IMR-90 (cell line): ENCODE results near the gene GRIN1. TPM values are rescaled to one million over a fixed set of nuclear protein-coding genes. Genes with fewer than 3 reads are reported as not detected.

Source experiments
- ATAC-seq: fragments of 200-7000 bp; cut with Tn5 transposase; 2 replicates; pipeline ENCODE4 v1.9.1; 2020; ENCODE audit warnings: low read depth, mild to moderate bottlenecking, moderate library complexity
- BruUV-seq: library from RNA; stranded (reverse); fragments of 400-500 nt; replicated peaks from 2 replicates; lab custom pipeline; 2021; lab: Mats Ljungman, UMichigan
- CTCF ChIA-PET: fragments of 300-600 bp; formaldehyde crosslinking; extraction: SDS; loops from one replicate; lab custom pipeline; 2021; ENCODE audit warnings: antibody characterized with exemption; lab: Yijun Ruan, JAX
- POLR2A ChIA-PET: fragments of 300-600 bp; sonication (Branson Sonifier 250); formaldehyde crosslinking; loops from one replicate; lab custom pipeline; 2022; ENCODE audit warnings: antibody characterized with exemption; ENCODE audit not compliant: unreplicated experiment; lab: Charles Lee
- DNase-seq: peaks from one replicate; pipeline ENCODE4 v3.0.0; 2013
- H2AFZ ChIP-seq: replicated peaks from 2 replicates; pipeline ENCODE3; 2013; ENCODE audit warnings: low read length, mild to moderate bottlenecking; ENCODE audit not compliant: poor library complexity
- H2AK5ac ChIP-seq: 2 replicates; pipeline ENCODE4 v1.6.1; 2013; ENCODE audit warnings: low read depth, low read length, inconsistent platforms
- H2AK9ac ChIP-seq: replicated peaks from 2 replicates; pipeline ENCODE3; 2013; ENCODE audit warnings: mild to moderate bottlenecking, low read depth, low read length, moderate library complexity; ENCODE audit not compliant: poor library complexity
- H2BK120ac ChIP-seq: 2 replicates; pipeline ENCODE4 v1.6.1; 2013; ENCODE audit warnings: low read depth, low read length, inconsistent platforms
- H2BK15ac ChIP-seq: 3 replicates; pipeline ENCODE4 v1.6.1; 2013; ENCODE audit warnings: low read depth, low read length, inconsistent platforms
- H2BK20ac ChIP-seq: 2 replicates; pipeline ENCODE4 v1.6.1; 2013; ENCODE audit warnings: low read depth, mild to moderate bottlenecking, inconsistent platforms, low read length, moderate library complexity
- H2BK5ac ChIP-seq: 2 replicates; pipeline ENCODE4 v1.6.1; 2013; ENCODE audit warnings: mild to moderate bottlenecking, low read depth, low read length, inconsistent platforms; ENCODE audit not compliant: poor library complexity, severe bottlenecking
- H3K14ac ChIP-seq: replicated peaks from 2 replicates; pipeline ENCODE4 v1.6.1; 2013; ENCODE audit warnings: low read depth, low read length, inconsistent platforms
- H3K18ac ChIP-seq: 2 replicates; pipeline ENCODE4 v1.6.1; 2013; ENCODE audit warnings: low read depth, low read length, control low read depth
- H3K23ac ChIP-seq: 2 replicates; pipeline ENCODE4 v1.6.1; 2013; ENCODE audit warnings: low read depth, low read length, inconsistent platforms
- H3K27ac ChIP-seq: 2 replicates; pipeline ENCODE4 v1.5.1; 2013; ENCODE audit warnings: mild to moderate bottlenecking, control low read depth, low read length; ENCODE audit not compliant: insufficient read depth
- H3K27me3 ChIP-seq: 2 replicates; pipeline ENCODE4 v1.6.1; 2013; ENCODE audit warnings: low read length; ENCODE audit not compliant: control insufficient read depth, insufficient read depth
- H3K36me3 ChIP-seq: 2 replicates; pipeline ENCODE4 v1.6.1; 2013; ENCODE audit warnings: low read length, mixed read lengths; ENCODE audit not compliant: control insufficient read depth, insufficient read depth
- H3K4ac ChIP-seq: 2 replicates; pipeline ENCODE4 v1.6.1; 2013; ENCODE audit warnings: low read depth, low read length, inconsistent platforms
- H3K4me1 ChIP-seq: 2 replicates; pipeline ENCODE4 v1.6.1; 2013; ENCODE audit warnings: low read length, mixed read lengths; ENCODE audit not compliant: control insufficient read depth, insufficient read depth
- H3K4me2 ChIP-seq: 2 replicates; pipeline ENCODE4 v1.6.1; 2013; ENCODE audit warnings: low read depth, mild to moderate bottlenecking, control low read depth, low read length, moderate library complexity
- H3K4me3 ChIP-seq: 2 replicates; pipeline ENCODE4 v1.5.1; 2013; ENCODE audit warnings: low read depth, mild to moderate bottlenecking, control low read depth, low read length, moderate library complexity; ENCODE audit not compliant: insufficient read depth
- H3K56ac ChIP-seq: 2 replicates; pipeline ENCODE4 v1.6.1; 2013; ENCODE audit warnings: low read length, inconsistent platforms; ENCODE audit not compliant: insufficient read depth; ENCODE audit errors: extremely low read depth
- H3K79me1 ChIP-seq, 2 experiments: 2 replicates each; pipeline ENCODE4 v1.6.1; 2013; ENCODE audit warnings: low read length in 2 of 2, inconsistent platforms in 1 of 2, low read depth in 1 of 2
- H3K9ac ChIP-seq: 2 replicates; pipeline ENCODE4 v1.6.1; 2013; ENCODE audit warnings: low read depth, low read length, control low read depth
- H3K9me1 ChIP-seq: 2 replicates; pipeline ENCODE4 v1.6.1; 2013; ENCODE audit warnings: low read length, inconsistent platforms; ENCODE audit not compliant: insufficient read depth
- H3K9me3 ChIP-seq: 2 replicates; pipeline ENCODE4 v1.6.1; 2013; ENCODE audit warnings: low read length; ENCODE audit not compliant: control insufficient read depth, insufficient read depth
- H4K20me1 ChIP-seq: 2 replicates; pipeline ENCODE4 v1.6.1; 2013; ENCODE audit warnings: low read length, inconsistent platforms; ENCODE audit not compliant: insufficient read depth
- H4K5ac ChIP-seq: 2 replicates; pipeline ENCODE4 v1.6.1; 2013; ENCODE audit warnings: mild to moderate bottlenecking, low read depth, low read length, control low read depth
- H4K8ac ChIP-seq, 2 experiments: 2 replicates each; pipeline ENCODE4 v1.6.1; 2013; ENCODE audit warnings: low read depth in 2 of 2, low read length in 2 of 2, control low read depth in 1 of 2, inconsistent platforms in 1 of 2
- H4K91ac ChIP-seq: 2 replicates; pipeline ENCODE4 v1.6.1; 2013; ENCODE audit warnings: low read depth, low read length, inconsistent platforms; ENCODE audit not compliant: insufficient read depth
- SMC3 ChIP-seq: fragments of 150-350 bp; IDR thresholded peaks from 2 replicates; pipeline ENCODE4 v1.6.1; 2016; ENCODE audit warnings: low read depth, mild to moderate bottlenecking, antibody characterized with exemption, low read length, moderate library complexity
- WGBS, 2 experiments: methylation state at CpG; one replicate each; pipeline versions ENCODE4 v1.1.5 to v1.1.7; 2013; ENCODE audit warnings: missing lambda C conversion rate in 2 of 2; ENCODE audit not compliant: insufficient read length in 1 of 2; ENCODE audit errors: extremely low coverage in 2 of 2; 5-methylcytosine and 5-hydroxymethylcytosine counted together
- dilution Hi-C: fragments of 300-500 bp; cut with HindIII; formaldehyde crosslinking; loops from one replicate; pipeline ENCODE4 v1.14.3; 2018; ENCODE audit warnings: low sequenced_read_pairs; ENCODE audit not compliant: unreplicated experiment
- in situ Hi-C: fragments of 300-500 bp; cut with MboI; formaldehyde crosslinking; loops from 3 replicates; pipeline ENCODE4 v1.14.3; 2019; ENCODE audit warnings: low sequenced_read_pairs, inconsistent platforms, mixed read lengths
- intact Hi-C: fragments of 100-400 bp; cut with micrococcal nuclease; formaldehyde crosslinking; loops from 2 replicates; pipeline ENCODE4 v1.10.0; 2022
- polyA plus RNA-seq, 3 experiments: library from polyadenylated mRNA; depleted of rRNA; stranded (reverse); fragments of >200 nt; gene quantifications; 2 replicates each; pipeline ENCODE4 v1.2.3, GENCODE V29; 2012; ENCODE audit warnings: low replicate concordance in 1 of 3
- total RNA-seq: library from RNA; depleted of rRNA; stranded (reverse); fragments of >200 nt; gene quantifications from 2 replicates; pipeline ENCODE4 v1.2.3, GENCODE V29; 2012

The GRIN1 gene
- total and polyA plus RNA-seq, 2 of the 4 experiments (the other 2 are of a cell fraction) = 0.09 TPM; not detected in 1

DNA sequence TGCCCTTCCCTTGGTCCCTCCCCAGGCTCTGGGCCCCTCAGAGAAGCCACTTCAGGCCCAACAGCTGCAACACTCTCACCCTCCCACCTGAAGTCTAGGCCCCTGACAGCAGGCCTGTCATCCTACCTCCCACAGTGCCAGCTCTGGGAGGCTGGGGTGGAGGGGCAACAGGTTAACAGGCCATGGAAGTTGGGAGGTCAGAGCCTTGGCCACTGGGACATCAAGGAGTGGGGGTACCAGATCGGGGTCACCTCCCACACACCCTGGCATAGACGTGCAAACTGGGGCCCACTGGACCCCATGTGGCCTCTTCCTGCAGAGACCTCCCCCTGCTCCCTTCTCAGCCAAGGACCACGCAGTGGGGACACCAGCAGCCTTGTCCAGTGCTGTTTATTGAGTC, 52.3 kb downstream of the GRIN1 start:
- CTCF ChIA-PET = no interaction called here
- in situ Hi-C loops (no loop called here), intact Hi-C loops (no loop called here)

More for the DNA sequence above, 52.3 kb downstream of the GRIN1 start:
- no peak overlapping the region for H4K91ac ChIP-seq
- H4K20me1 ChIP-seq = peaks cover 34% of the 10 kb centered on the region
- no peaks in the 10 kb centered on the region for H3K27me3 ChIP-seq
- no peak for ATAC-seq
- no peak overlapping the region for H2AK9ac ChIP-seq
- H3K4me3 ChIP-seq = no peak overlapping the region
- no peak overlapping the region for H3K56ac ChIP-seq
- no peak for DNase-seq
- H3K79me1 ChIP-seq = peaks cover 5 to 74% of the 10 kb centered on the region in 2 experiments
- H4K5ac ChIP-seq = no peak overlapping the region
- H2BK5ac ChIP-seq = no peak overlapping the region
- H3K9me3 ChIP-seq = no peaks in the 10 kb centered on the region
- BruUV-seq = no TSS peak
- no peaks in the 10 kb centered on the region for H3K9me1 ChIP-seq
- no peak overlapping the region for H2BK20ac ChIP-seq
- H3K4me2 ChIP-seq = no peak overlapping the region
- no peak overlapping the region for H2AK5ac ChIP-seq
- POLR2A ChIA-PET = no interaction called here
- H3K18ac ChIP-seq = no peak overlapping the region
- dilution Hi-C loops = no loop called here
- H2BK15ac ChIP-seq = no peak overlapping the region
- H3K9ac ChIP-seq = no peak overlapping the region
- no peak overlapping the region for H3K4ac ChIP-seq
- H2BK120ac ChIP-seq = no peak overlapping the region
- H3K4me1 ChIP-seq = peaks cover 16% of the 10 kb centered on the region
- no peak overlapping the region for H3K14ac ChIP-seq
- peaks cover 31% of the 10 kb centered on the region for H3K36me3 ChIP-seq
- H4K8ac ChIP-seq = no peak overlapping the region
- 100% methylated on average over 1 of the region's 3 CpGs; no CpG with 5 or more reads in 1 of the 2 experiments for WGBS, 2 experiments
- no peak overlapping the region for H3K27ac ChIP-seq
- TF ChIP-seq SMC3 = no peak
- H3K23ac ChIP-seq = no peak overlapping the region
- no peak overlapping the region for H2AFZ ChIP-seq
